H1 (cell line): ENCODE data around the gene CELSR1. TPM values are rescaled to one million over a fixed set of nuclear protein-coding genes. Genes with fewer than 3 reads are reported as not detected.

Experiments used
- CTCF ChIA-PET: fragments of 300-600 bp; sonication (Branson Sonifier 250); formaldehyde crosslinking; loops from one replicate; lab custom pipeline; 2021; ENCODE audit not compliant: partially characterized antibody; lab: Charles Lee
- POLR2A ChIA-PET: fragments of 300-600 bp; sonication (Branson Sonifier 250); formaldehyde crosslinking; loops from one replicate; lab custom pipeline; 2021; ENCODE audit warnings: inconsistent platforms; ENCODE audit not compliant: partially characterized antibody; lab: Charles Lee
- DNase-seq, 2 experiments: peaks; one replicate each; pipeline versions ENCODE4 v3.0.0 to v3.0.0-alpha.2; 2010 to 2022; ENCODE audit warnings: low spot score in 2 of 2, low read depth in 1 of 2, mixed read lengths in 1 of 2
- FAIRE-seq: peaks from 2 replicates; lab custom pipeline; 2011; peaks lifted over from hg19 to GRCh38; lab: Jason Lieb, UNC
- H2AFZ ChIP-seq: 2 replicates; pipeline ENCODE4 v1.8.1; 2012; ENCODE audit warnings: low read length, inconsistent platforms
- H2AK5ac ChIP-seq: 2 replicates; pipeline ENCODE4 v1.6.1; 2013; ENCODE audit warnings: low read depth, low read length
- H2BK120ac ChIP-seq: replicated peaks from 2 replicates; pipeline ENCODE3; 2013; ENCODE audit warnings: low read depth, low read length, inconsistent platforms
- H2BK12ac ChIP-seq: 2 replicates; pipeline ENCODE4 v1.6.1; 2013; ENCODE audit warnings: low read depth, low read length
- H2BK15ac ChIP-seq: 2 replicates; pipeline ENCODE4 v1.6.1; 2013; ENCODE audit warnings: low read length
- H2BK20ac ChIP-seq: 2 replicates; pipeline ENCODE4 v1.6.1; 2013; ENCODE audit warnings: low read length
- H2BK5ac ChIP-seq: 2 replicates; pipeline ENCODE4 v1.6.1; 2013; ENCODE audit warnings: low read depth, low read length
- H3K14ac ChIP-seq: 2 replicates; pipeline ENCODE4 v1.6.1; 2013; ENCODE audit warnings: inconsistent platforms; ENCODE audit not compliant: insufficient read length
- H3K18ac ChIP-seq: 2 replicates; pipeline ENCODE4 v1.6.1; 2013; ENCODE audit warnings: low read length; ENCODE audit errors: extremely low read depth
- H3K23ac ChIP-seq: 2 replicates; pipeline ENCODE4 v1.6.1; 2013; ENCODE audit warnings: inconsistent platforms; ENCODE audit not compliant: insufficient read length
- H3K23me2 ChIP-seq: 2 replicates; pipeline ENCODE4 v1.6.1; 2013; ENCODE audit warnings: low read depth, low read length
- H3K27ac ChIP-seq: 2 replicates; pipeline ENCODE4 v1.6.1; 2011; ENCODE audit warnings: low read depth, low read length, inconsistent platforms
- H3K27me3 ChIP-seq, 4 experiments: replicated peaks in 1 of 4; 1 replicate in 1 of 4; 2 replicates in 3 of 4; pipeline versions ENCODE4 v1.6.1 to v1.8.1; 2011 to 2013; ENCODE audit warnings: low read length in 3 of 4, mild to moderate bottlenecking in 3 of 4, inconsistent platforms in 2 of 4, mixed read lengths in 2 of 4, moderate library complexity in 1 of 4; ENCODE audit not compliant: control insufficient read depth in 3 of 4, insufficient read depth in 3 of 4; ENCODE audit errors: extremely low read depth in 1 of 4
- H3K36me3 ChIP-seq, 4 experiments: 2 replicates each; pipeline versions ENCODE4 v1.6.1 to v1.8.1; 2011 to 2013; ENCODE audit warnings: mild to moderate bottlenecking in 4 of 4, low read length in 3 of 4, moderate library complexity in 2 of 4, control low read depth in 1 of 4, inconsistent platforms in 1 of 4; ENCODE audit not compliant: insufficient read depth in 4 of 4, control insufficient read depth in 2 of 4
- H3K4ac ChIP-seq: replicated peaks from 2 replicates; pipeline ENCODE3; 2013; ENCODE audit warnings: low read length, low read depth, mixed read lengths, inconsistent platforms; ENCODE audit not compliant: insufficient read length
- H3K4me1 ChIP-seq, 4 experiments: replicated peaks in 1 of 4; 1 replicate in 1 of 4; 2 replicates in 3 of 4; pipeline versions ENCODE4 v1.6.1 to v1.8.1; 2011 to 2013; ENCODE audit warnings: low read length in 3 of 4, inconsistent platforms in 2 of 4, mixed read lengths in 1 of 4; ENCODE audit not compliant: insufficient read depth in 4 of 4, control insufficient read depth in 3 of 4
- H3K4me2 ChIP-seq, 2 experiments: 2 replicates each; pipeline versions ENCODE4 v1.6.1 to v1.8.1; 2011 to 2013; ENCODE audit warnings: low read depth in 2 of 2, low read length in 2 of 2, control low read depth in 1 of 2, inconsistent platforms in 1 of 2, mild to moderate bottlenecking in 1 of 2; ENCODE audit not compliant: insufficient read depth in 1 of 2
- H3K4me3 ChIP-seq, 4 experiments: fragments of 200-600, 300-600 bp in 1 of 4; sonication (generic), shearing (Covaris generic), sonication (Bioruptor Twin) in 1 of 4; 2 replicates each; pipeline versions ENCODE4 v1.5.1 to v1.8.1; 2011 to 2016; ENCODE audit warnings: low read length in 4 of 4, low read depth in 3 of 4, control low read depth in 2 of 4, inconsistent platforms in 2 of 4, mild to moderate bottlenecking in 2 of 4, mixed read lengths in 1 of 4, moderate library complexity in 1 of 4; ENCODE audit not compliant: insufficient read depth in 2 of 4; ENCODE audit errors: extremely low read depth in 1 of 4
- H3K56ac ChIP-seq: replicated peaks from 2 replicates; pipeline ENCODE3; 2013; ENCODE audit warnings: low read depth, mild to moderate bottlenecking, mixed read lengths, low read length, inconsistent platforms; ENCODE audit not compliant: insufficient read length
- H3K79me1 ChIP-seq: 2 replicates; pipeline ENCODE4 v1.6.1; 2013; ENCODE audit warnings: low read depth, low read length, control low read depth
- H3K79me2 ChIP-seq, 2 experiments: 2 replicates each; pipeline versions ENCODE4 v1.6.1 to v1.8.1; 2012 to 2013; ENCODE audit warnings: low read length in 2 of 2, mild to moderate bottlenecking in 2 of 2, inconsistent platforms in 1 of 2; ENCODE audit not compliant: insufficient read depth in 2 of 2, control insufficient read depth in 1 of 2
- H3K9ac ChIP-seq, 4 experiments: replicated peaks in 1 of 4; 1 replicate in 1 of 4; 2 replicates in 3 of 4; pipeline versions ENCODE4 v1.6.1 to v1.8.1; 2011 to 2013; ENCODE audit warnings: low read depth in 3 of 4, low read length in 3 of 4, control low read depth in 2 of 4, mild to moderate bottlenecking in 2 of 4, moderate library complexity in 2 of 4, inconsistent platforms in 1 of 4; ENCODE audit errors: extremely low read depth in 1 of 4
- H3K9me3 ChIP-seq, 2 experiments: 2 replicates each; pipeline versions ENCODE4 v1.6.1 to v1.8.1; 2012 to 2013; ENCODE audit warnings: mild to moderate bottlenecking in 2 of 2, moderate library complexity in 2 of 2, control low read depth in 1 of 2, inconsistent platforms in 1 of 2, low read depth in 1 of 2, low read length in 1 of 2, mixed read lengths in 1 of 2; ENCODE audit not compliant: insufficient read depth in 2 of 2
- H4K20me1 ChIP-seq, 2 experiments: replicated peaks in 1 of 2; 2 replicates each; pipeline versions ENCODE3 to v1.8.1; 2011 to 2013; ENCODE audit warnings: inconsistent platforms in 2 of 2, low read length in 2 of 2, mild to moderate bottlenecking in 1 of 2; ENCODE audit not compliant: insufficient read depth in 2 of 2, control insufficient read depth in 1 of 2
- H4K5ac ChIP-seq: 2 replicates; pipeline ENCODE4 v1.6.1; 2013; ENCODE audit warnings: low read length, low read depth, mixed read lengths, inconsistent platforms; ENCODE audit not compliant: insufficient read length
- H4K8ac ChIP-seq: 2 replicates; pipeline ENCODE4 v1.8.0; 2013; ENCODE audit warnings: mild to moderate bottlenecking, moderate library complexity, low read length, inconsistent platforms; ENCODE audit not compliant: insufficient read depth; ENCODE audit errors: extremely low read depth
- H4K91ac ChIP-seq: replicated peaks from 2 replicates; pipeline ENCODE3; 2013; ENCODE audit warnings: low read length, mixed read lengths, inconsistent platforms; ENCODE audit not compliant: insufficient read length
- BACH1 ChIP-seq: IDR thresholded peaks from 2 replicates; pipeline ENCODE4 v1.6.1; 2012; ENCODE audit warnings: low read length, improper control_type of control experiment
- BRCA1 ChIP-seq: IDR thresholded peaks from 2 replicates; pipeline ENCODE4 v1.6.1; 2012; ENCODE audit warnings: low read depth, low read length, improper control_type of control experiment
- RFX5 ChIP-seq: IDR thresholded peaks from 2 replicates; pipeline ENCODE4 v1.6.1; 2011; ENCODE audit warnings: low read depth, low read length, improper control_type of control experiment, borderline replicate concordance
- RXRA ChIP-seq: IDR thresholded peaks from 2 replicates; pipeline ENCODE4 v1.6.1; 2011; ENCODE audit warnings: low read depth, mild to moderate bottlenecking, low read length, moderate library complexity; ENCODE audit not compliant: insufficient read depth
- SIX5 ChIP-seq: IDR thresholded peaks from 2 replicates; pipeline ENCODE4 v1.6.1; 2011; ENCODE audit warnings: mild to moderate bottlenecking, low read depth, low read length
- SP2 ChIP-seq: IDR thresholded peaks from 2 replicates; pipeline ENCODE4 v1.6.1; 2012; ENCODE audit warnings: mild to moderate bottlenecking, low read length, inconsistent platforms
- WGBS, 2 experiments: shearing (Covaris generic) in 1 of 2; methylation state at CpG; one replicate each; pipeline versions ENCODE4 v1.1.6 to v1.1.7; 2013 to 2015; ENCODE audit warnings: low lambda C conversion rate in 2 of 2, mixed read lengths in 2 of 2, inconsistent platforms in 1 of 2, low coverage in 1 of 2, missing lambda C conversion rate in 1 of 2; ENCODE audit not compliant: insufficient replicate concordance in 2 of 2, insufficient coverage in 1 of 2, insufficient read length in 1 of 2; ENCODE audit errors: extremely low coverage in 1 of 2, missing lambda C conversion rate in 1 of 2; 5-methylcytosine and 5-hydroxymethylcytosine counted together
- polyA plus RNA-seq, 7 experiments: library from polyadenylated mRNA; depleted of rRNA in 3 of 7; stranded (reverse) in 5 of 7; unstranded in 2 of 7; fragments of >200 nt in 5 of 7; fragments of 200-250 nt in 2 of 7; gene quantifications; 1 replicate in 5 of 7; 2 replicates in 1 of 7; 4 replicates in 1 of 7; pipeline versions ENCODE4 v1.2.1 to v1.2.3, GENCODE V29; 2011 to 2013; ENCODE audit warnings: missing spikeins in 2 of 7, mixed read lengths in 2 of 7
- total RNA-seq: library from RNA; stranded (reverse); fragmentation: NEBNext Ultra II Directional; extraction: Animal tissue kit (Norgen Biotek cat#: 25700); gene quantifications from 2 replicates; pipeline ENCODE4 v1.2.1, GENCODE V29; 2021
- TF ChIP-seq, protein P1 (sequence below): IDR thresholded peaks from 2 replicates; pipeline ENCODE4 v1.6.1; 2011; ENCODE audit warnings: low read depth, mild to moderate bottlenecking, low read length; ENCODE audit not compliant: insufficient read depth

The CELSR1 gene
- total and polyA plus RNA-seq, 2 of the 8 experiments (the other 6 are each of a cell fraction or from before 2014, with no cell fraction given), result 9.0 to 12.4 TPM

DNA sequence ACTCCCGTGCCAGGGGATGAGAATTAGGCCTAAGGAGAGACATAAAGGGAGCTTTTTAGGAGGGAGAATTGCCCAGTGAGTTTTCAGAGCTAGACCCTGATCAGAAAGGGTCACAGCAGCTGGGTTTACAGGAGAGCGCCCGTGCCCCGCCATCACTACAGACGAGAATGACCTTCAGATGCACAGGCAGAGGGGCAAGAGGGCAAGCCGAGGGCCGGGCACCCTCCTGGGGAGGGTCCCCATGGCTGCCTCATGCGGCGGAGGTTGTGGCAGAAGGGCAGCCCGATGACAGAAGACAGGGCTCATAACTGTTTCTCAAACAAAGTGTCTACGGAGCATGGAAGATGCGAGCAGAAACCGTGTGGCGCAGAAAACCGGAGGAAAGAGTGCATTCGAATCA is 129.7 kb downstream of the CELSR1 start:
- H3K4me2 ChIP-seq, result no peak overlapping the region
- H3K56ac ChIP-seq, result no peak overlapping the region
- no peak overlapping the region for H2BK5ac ChIP-seq
- H2AFZ ChIP-seq, result no peak overlapping the region
- H4K91ac ChIP-seq, result no peak overlapping the region
- H3K23me2 ChIP-seq, result no peaks in the 10 kb centered on the region
- DNase-seq, result no peak
- H3K9ac ChIP-seq, result no peak overlapping the region
- ChIA-PET POLR2A (interaction anchor here (1.4 kb wide), 1 partner anchor 10 kb away, joined by 3 read pairs; no protein-coding TSS in a partner anchor), CTCF (interaction anchor here (0.6 to 2.5 kb wide), 3 partner anchors 40 to 134 kb away, joined by 3 to 9 read pairs (median 4); no protein-coding TSS in a partner anchor)
- H4K5ac ChIP-seq, result no peak overlapping the region
- no peak for FAIRE-seq
- no peak overlapping the region for H3K23ac ChIP-seq
- H3K4ac ChIP-seq, result no peak overlapping the region
- WGBS, 2 experiments, result 92% methylated on average over 15 of the region's 16 CpGs; no CpG with 5 or more reads in 1 of the 2 experiments
- H4K20me1 ChIP-seq, result peaks cover 0 to 1% of the 10 kb centered on the region in 2 experiments
- H2BK120ac ChIP-seq, result no peak overlapping the region
- H3K4me1 ChIP-seq, result peaks cover 0 to 7% (median 4%) of the 10 kb centered on the region in 4 experiments; a peak in 4 of 7 replicates
- no peak overlapping the region for H3K14ac ChIP-seq
- no peaks in the 10 kb centered on the region for H3K36me3 ChIP-seq
- H2BK15ac ChIP-seq, result no peak overlapping the region
- H3K4me3 ChIP-seq, result no peak overlapping the region
- H3K18ac ChIP-seq, result no peak overlapping the region
- H3K9me3 ChIP-seq, result no peaks in the 10 kb centered on the region
- no peak overlapping the region for H2AK5ac ChIP-seq
- H3K79me2 ChIP-seq, result no peaks in the 10 kb centered on the region
- no peak overlapping the region for H2BK12ac ChIP-seq
- TF ChIP-seq BRCA1, result no peak
- no peak for TF ChIP-seq SP2
- TF ChIP-seq BACH1, result no peak
- no peak for TF ChIP-seq RFX5
- no peak for TF ChIP-seq RXRA
- TF ChIP-seq SIX5, result no peak
- TF ChIP-seq, protein P1, sequence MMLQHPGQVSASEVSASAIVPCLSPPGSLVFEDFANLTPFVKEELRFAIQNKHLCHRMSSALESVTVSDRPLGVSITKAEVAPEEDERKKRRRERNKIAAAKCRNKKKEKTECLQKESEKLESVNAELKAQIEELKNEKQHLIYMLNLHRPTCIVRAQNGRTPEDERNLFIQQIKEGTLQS, result no peak
- TF ChIP-seq, all 59 proteins: peak for 0
- Histone ChIP-seq H3K79me1 (no peaks in the 10 kb centered on the region), H2BK20ac (no peak overlapping the region), H3K27ac (no peak overlapping the region), H4K8ac (no peak overlapping the region), H3K27me3 (no peaks in the 10 kb centered on the region)
